NCI-H187 (cell line): ENCODE results near the gene CYP26B1.

ENCODE experiments used
- DNase-seq, 2 experiments: peaks; one replicate each; lab custom pipeline; 2025; lab: John Stamatoyannopoulos, UW

Gene CYP26B1

GRCh38 chr2:72141032-72141645, 6.5 kb downstream of the CYP26B1 start:
- no peak for DNase-seq

- DNase-seq = no peak
These were observed 7.1 kb downstream of the CYP26B1 start for GRCh38 chr2:72140621-72140960.

- DNase-seq = no peak
These were observed 7.6 kb downstream of the CYP26B1 start for GRCh38 chr2:72139874-72140620.

- no peak for DNase-seq
These were observed 8.2 kb downstream of the CYP26B1 start for GRCh38 chr2:72139471-72139873.

GRCh38 chr2:72138921-72139381, 8.7 kb downstream of the CYP26B1 start:
- DNase-seq = no peak

GRCh38 chr2:72138011-72138881, 9.4 kb downstream of the CYP26B1 start:
- no peak for DNase-seq

GRCh38 chr2:72137498-72138010, 10.1 kb downstream of the CYP26B1 start:
- DNase-seq = no peak

- DNase-seq = no peak
These were observed 10.6 kb downstream of the CYP26B1 start for GRCh38 chr2:72136933-72137497.

GRCh38 chr2:72136331-72136730, 11.3 kb downstream of the CYP26B1 start:
- no peak for DNase-seq

GRCh38 chr2:72135921-72136320, 11.7 kb downstream of the CYP26B1 start:
- DNase-seq = no peak

GRCh38 chr2:72134997-72135800, 12.5 kb downstream of the CYP26B1 start:
- DNase-seq = no peak

GRCh38 chr2:72134408-72134996, 13.2 kb downstream of the CYP26B1 start:
- no peak for DNase-seq

- no peak for DNase-seq
These were observed 13.8 kb downstream of the CYP26B1 start for GRCh38 chr2:72133721-72134407.

GRCh38 chr2:72132981-72133720, 14.5 kb downstream of the CYP26B1 start:
- DNase-seq = no peak

- no peak for DNase-seq
These were observed 15.5 kb downstream of the CYP26B1 start for GRCh38 chr2:72131916-72132841.

- DNase-seq = no peak
These were observed 16.2 kb downstream of the CYP26B1 start for GRCh38 chr2:72131371-72131891.

- DNase-seq = no peak
These were observed 16.9 kb downstream of the CYP26B1 start for GRCh38 chr2:72130659-72131360.
